IPS-15b (cell line): ENCODE measurements around the gene PPFIBP2.

Experiments used
- H3K27me3 ChIP-seq: one replicate; pipeline ENCODE4 v1.6.1; 2013; ENCODE audit warnings: low read length; ENCODE audit not compliant: control insufficient read depth, insufficient read depth
- H3K36me3 ChIP-seq: one replicate; pipeline ENCODE4 v1.6.1; 2013; ENCODE audit warnings: low read length; ENCODE audit not compliant: control insufficient read depth, insufficient read depth
- H3K4me1 ChIP-seq: one replicate; pipeline ENCODE4 v1.6.1; 2013; ENCODE audit warnings: mild to moderate bottlenecking, low read length; ENCODE audit not compliant: control insufficient read depth, insufficient read depth
- H3K4me3 ChIP-seq: one replicate; pipeline ENCODE4 v1.5.1; 2013; ENCODE audit warnings: low read depth, low read length
- H3K9ac ChIP-seq: one replicate; pipeline ENCODE4 v1.6.1; 2013; ENCODE audit warnings: low read depth, mild to moderate bottlenecking, low read length
- H3K9me3 ChIP-seq: one replicate; pipeline ENCODE4 v1.6.1; 2013; ENCODE audit warnings: mild to moderate bottlenecking, low read length; ENCODE audit not compliant: control insufficient read depth, insufficient read depth

PPFIBP2 gene

GRCh38 chr11:7670641-7671040 lies 156.8 kb downstream of the PPFIBP2 start:
- Histone ChIP-seq H3K27me3 (peaks cover 4% of the 10 kb centered on the region), H3K9ac (no peak overlapping the region), H3K4me3 (no peak overlapping the region), H3K9me3 (no peaks in the 10 kb centered on the region), H3K36me3 (peaks cover 20% of the 10 kb centered on the region), H3K4me1 (no peaks in the 10 kb centered on the region)

DNA sequence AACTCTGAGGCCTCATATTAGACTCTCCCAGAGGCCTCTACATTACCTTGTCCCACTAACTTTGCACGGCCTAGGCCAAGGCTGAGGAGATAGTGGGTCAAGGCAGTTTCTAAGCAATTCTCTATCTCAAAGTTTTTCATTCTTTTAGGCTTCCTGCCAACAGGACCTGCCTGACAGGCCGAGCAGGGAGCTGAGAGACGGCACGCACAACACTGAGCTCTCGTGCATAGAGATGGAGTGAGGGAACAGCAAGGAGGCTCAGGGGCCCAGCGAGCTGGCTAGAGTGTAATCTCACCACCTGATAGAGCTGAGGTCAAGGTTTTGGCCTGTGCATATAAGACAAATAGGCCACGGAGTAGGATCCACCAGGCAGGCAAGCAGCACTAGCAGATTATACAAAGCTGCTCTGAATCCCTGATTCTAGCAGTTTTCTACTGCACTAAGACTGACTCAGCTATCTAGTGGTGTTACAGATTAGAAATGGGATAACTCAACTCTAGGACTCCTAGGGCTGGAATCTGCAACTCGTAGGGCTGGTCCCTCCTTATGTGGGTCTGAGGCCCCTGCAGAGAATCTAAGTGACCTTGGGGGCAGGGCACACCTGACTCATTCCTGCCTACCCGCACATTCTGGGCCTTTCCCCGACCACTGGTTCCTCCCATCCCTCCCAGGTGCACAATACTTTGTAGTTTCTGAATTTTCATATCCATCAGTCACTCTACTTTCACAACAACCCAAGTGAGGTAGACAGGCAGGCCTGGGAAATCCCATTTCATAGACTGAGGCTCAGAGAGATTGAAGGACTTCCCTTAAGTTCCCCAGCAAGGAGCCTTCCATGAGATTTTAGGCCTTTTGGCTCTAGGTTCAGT lies 157.8 kb downstream of the PPFIBP2 start:
- H3K27me3 ChIP-seq = peaks cover 4% of the 10 kb centered on the region
- no peak overlapping the region for H3K9ac ChIP-seq
- no peaks in the 10 kb centered on the region for H3K4me1 ChIP-seq
- peaks cover 13% of the 10 kb centered on the region for H3K36me3 ChIP-seq
- H3K4me3 ChIP-seq = no peak overlapping the region
- no peaks in the 10 kb centered on the region for H3K9me3 ChIP-seq

GRCh38 chr11:7672276-7672959 lies 158.6 kb downstream of the PPFIBP2 start:
- no peaks in the 10 kb centered on the region for H3K9me3 ChIP-seq
- H3K36me3 ChIP-seq = peaks cover 12% of the 10 kb centered on the region
- H3K27me3 ChIP-seq = peaks cover 4% of the 10 kb centered on the region
- H3K4me3 ChIP-seq = peak overlapping the region; percentile 74
- no peak overlapping the region for H3K9ac ChIP-seq
- H3K4me1 ChIP-seq = no peaks in the 10 kb centered on the region

- Histone ChIP-seq H3K4me1 (no peaks in the 10 kb centered on the region), H3K9ac (peak within 1 kb of the TSS; percentile 82), H3K4me3 (peak within 1 kb of the TSS; percentile 76)
Measured at GRCh38 chr11:7672960-7673723, 159.3 kb downstream of the PPFIBP2 start, which contains the start of gene CYB5R2. Gene CYB5R2, minus strand, starts transcription at chr11:7673500. Its CDS starts 675 bp downstream, at chr11:7672825.

GRCh38 chr11:7673724-7674434 lies 160.1 kb downstream of the PPFIBP2 start:
- Histone ChIP-seq H3K4me3 (peak overlapping the region; percentile 76), H3K36me3 (peaks cover 2% of the 10 kb centered on the region), H3K27me3 (peaks cover 4% of the 10 kb centered on the region), H3K9ac (peak overlapping the region; percentile 82), H3K9me3 (no peaks in the 10 kb centered on the region), H3K4me1 (no peaks in the 10 kb centered on the region)

More at GRCh38 chr11:7672960-7673723, 159.3 kb downstream of the PPFIBP2 start, which contains the start of gene CYB5R2:
- Histone ChIP-seq H3K36me3 (peaks cover 4% of the 10 kb centered on the region), H3K27me3 (peaks cover 4% of the 10 kb centered on the region), H3K9me3 (no peaks in the 10 kb centered on the region)

- no peak overlapping the region for H3K9ac ChIP-seq
- H3K4me1 ChIP-seq = no peaks in the 10 kb centered on the region
- peaks cover 4% of the 10 kb centered on the region for H3K27me3 ChIP-seq
- H3K9me3 ChIP-seq = no peaks in the 10 kb centered on the region
- peaks cover 2% of the 10 kb centered on the region for H3K36me3 ChIP-seq
- H3K4me3 ChIP-seq = no peak overlapping the region
Measured at GRCh38 chr11:7675631-7676030, 161.8 kb downstream of the PPFIBP2 start.

GRCh38 chr11:7677071-7677470 lies 163.3 kb downstream of the PPFIBP2 start:
- H3K36me3 ChIP-seq = no peaks in the 10 kb centered on the region
- H3K9me3 ChIP-seq = no peaks in the 10 kb centered on the region
- H3K4me3 ChIP-seq = no peak overlapping the region
- H3K4me1 ChIP-seq = no peaks in the 10 kb centered on the region
- no peak overlapping the region for H3K9ac ChIP-seq
- peaks cover 4% of the 10 kb centered on the region for H3K27me3 ChIP-seq

DNA sequence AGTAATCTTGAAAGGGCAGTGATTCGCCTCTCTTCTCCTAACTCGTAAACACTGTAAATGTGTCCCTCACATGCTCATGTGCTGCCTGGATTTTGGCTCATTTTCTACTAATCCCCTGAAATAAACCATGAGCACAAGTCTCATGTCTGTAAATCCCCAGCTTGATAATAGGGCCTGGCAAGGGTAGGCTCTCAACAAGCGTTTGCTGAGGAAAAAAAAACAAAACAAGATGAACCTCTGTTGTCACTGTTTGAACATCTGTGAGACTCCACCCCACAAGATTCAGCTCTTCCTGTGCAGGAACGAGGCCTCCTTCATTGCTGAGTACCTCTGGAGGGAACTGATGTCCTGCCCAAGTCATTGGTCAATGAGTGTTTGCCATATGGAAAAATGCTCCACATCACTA lies 164.0 kb downstream of the PPFIBP2 start:
- no peak overlapping the region for H3K4me3 ChIP-seq
- H3K27me3 ChIP-seq = peaks cover 4% of the 10 kb centered on the region
- no peaks in the 10 kb centered on the region for H3K9me3 ChIP-seq
- no peaks in the 10 kb centered on the region for H3K36me3 ChIP-seq
- no peaks in the 10 kb centered on the region for H3K4me1 ChIP-seq
- no peak overlapping the region for H3K9ac ChIP-seq

- H3K4me1 ChIP-seq = no peaks in the 10 kb centered on the region
- H3K36me3 ChIP-seq = no peaks in the 10 kb centered on the region
- H3K9ac ChIP-seq = no peak overlapping the region
- H3K27me3 ChIP-seq = peaks cover 2% of the 10 kb centered on the region
- no peaks in the 10 kb centered on the region for H3K9me3 ChIP-seq
- H3K4me3 ChIP-seq = no peak overlapping the region
Measured at GRCh38 chr11:7683571-7683970, 169.8 kb downstream of the PPFIBP2 start.

DNA sequence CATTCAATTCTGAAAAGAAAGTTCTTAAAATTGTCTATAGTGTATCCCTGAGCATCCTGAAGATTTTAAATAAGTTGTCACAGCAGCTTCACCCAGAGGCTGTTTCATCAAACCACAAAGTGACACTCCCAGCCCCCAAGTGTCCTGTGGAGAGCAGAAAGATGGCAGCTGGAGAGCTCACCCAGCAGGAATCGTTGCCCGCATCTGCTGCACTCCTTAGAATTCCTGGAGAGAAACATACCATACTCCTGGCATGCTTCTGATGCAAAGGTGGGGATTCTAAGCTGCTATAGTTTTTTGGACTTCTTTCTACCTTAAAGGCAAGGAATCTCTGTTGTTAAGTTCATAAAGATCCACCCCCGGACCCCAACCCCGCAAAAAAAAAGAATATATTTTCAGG lies 173.0 kb downstream of the PPFIBP2 start:
- Histone ChIP-seq H3K9me3 (no peaks in the 10 kb centered on the region), H3K36me3 (no peaks in the 10 kb centered on the region), H3K27me3 (peaks cover 2% of the 10 kb centered on the region), H3K4me3 (no peak overlapping the region), H3K9ac (no peak overlapping the region), H3K4me1 (no peaks in the 10 kb centered on the region)

GRCh38 chr11:7687386-7687785 lies 173.6 kb downstream of the PPFIBP2 start:
- Histone ChIP-seq H3K9ac (no peak overlapping the region), H3K27me3 (peaks cover 2% of the 10 kb centered on the region), H3K4me3 (no peak overlapping the region), H3K4me1 (no peaks in the 10 kb centered on the region), H3K9me3 (no peaks in the 10 kb centered on the region), H3K36me3 (no peaks in the 10 kb centered on the region)
